MCF 10A (cell line): ENCODE results near the gene LILRA5. TPM values are rescaled to one million over a fixed set of nuclear protein-coding genes. Genes with fewer than 3 reads are reported as not detected.
"Not testable (repeated sequence)": the region's sequence is repeated elsewhere in the genome, so short reads cannot be mapped to it uniquely, and the experiment has no call there.

Experiments used
- BruUV-seq: library from RNA; stranded (reverse); fragments of 400-500 nt; replicated peaks from 2 replicates; lab custom pipeline; 2021; lab: Mats Ljungman, UMichigan
- CTCF ChIA-PET: fragments of 300-600 bp; sonication (Branson Sonifier 250); formaldehyde crosslinking; extraction: SDS; loops from one replicate; lab custom pipeline; 2021; ENCODE audit warnings: antibody characterized with exemption, inconsistent platforms; lab: Yijun Ruan, JAX
- POLR2A ChIA-PET: fragments of 300-600, 350-650 bp; sonication (Branson Sonifier 250); formaldehyde crosslinking; extraction: SDS; loops from one replicate; lab custom pipeline; 2020; ENCODE audit warnings: antibody characterized with exemption, inconsistent platforms; lab: Yijun Ruan, JAX
- DNase-seq: peaks from one replicate; pipeline ENCODE4 v3.0.0-alpha.2; 2018; ENCODE audit not compliant: unreplicated experiment
- H3K27ac Mint-ChIP-seq: one replicate; pipeline ENCODE4 v1.8.0; 2022; ENCODE audit warnings: mild to moderate bottlenecking, low read depth, mixed read lengths; ENCODE audit not compliant: unreplicated experiment
- H3K27me3 Mint-ChIP-seq: one replicate; pipeline ENCODE4 v1.8.0; 2022; ENCODE audit warnings: mixed read lengths; ENCODE audit not compliant: insufficient read depth, unreplicated experiment
- H3K36me3 Mint-ChIP-seq: one replicate; pipeline ENCODE4 v1.8.0; 2022; ENCODE audit warnings: mild to moderate bottlenecking, moderate library complexity, mixed read lengths; ENCODE audit not compliant: insufficient read depth, unreplicated experiment
- H3K4me1 Mint-ChIP-seq: one replicate; pipeline ENCODE4 v1.8.0; 2022; ENCODE audit warnings: mixed read lengths; ENCODE audit not compliant: insufficient read depth, unreplicated experiment
- H3K4me3 Mint-ChIP-seq: one replicate; pipeline ENCODE4 v1.8.0; 2022; ENCODE audit warnings: mild to moderate bottlenecking, moderate library complexity, mixed read lengths; ENCODE audit not compliant: unreplicated experiment
- H3K9me3 Mint-ChIP-seq: one replicate; pipeline ENCODE4 v1.8.0; 2022; ENCODE audit warnings: mixed read lengths; ENCODE audit not compliant: unreplicated experiment
- intact Hi-C: fragments of 100-400 bp; cut with micrococcal nuclease; formaldehyde crosslinking; loops from 2 replicates; pipeline ENCODE4 v1.14.1; 2022
- total RNA-seq: library from RNA; stranded (reverse); gene quantifications from 2 replicates; pipeline ENCODE4 v1.2.3, GENCODE V29; 2022
- TF ChIP-seq, protein P1 (sequence below): fragments of 200-600 bp; IDR thresholded peaks from one replicate; pipeline ENCODE4 v1.8.0; 2022; ENCODE audit warnings: antibody characterized with exemption, mild to moderate bottlenecking; ENCODE audit not compliant: unreplicated experiment

The LILRA5 gene
- total RNA-seq, 1 experiment from 2014 or later = not detected

DNA sequence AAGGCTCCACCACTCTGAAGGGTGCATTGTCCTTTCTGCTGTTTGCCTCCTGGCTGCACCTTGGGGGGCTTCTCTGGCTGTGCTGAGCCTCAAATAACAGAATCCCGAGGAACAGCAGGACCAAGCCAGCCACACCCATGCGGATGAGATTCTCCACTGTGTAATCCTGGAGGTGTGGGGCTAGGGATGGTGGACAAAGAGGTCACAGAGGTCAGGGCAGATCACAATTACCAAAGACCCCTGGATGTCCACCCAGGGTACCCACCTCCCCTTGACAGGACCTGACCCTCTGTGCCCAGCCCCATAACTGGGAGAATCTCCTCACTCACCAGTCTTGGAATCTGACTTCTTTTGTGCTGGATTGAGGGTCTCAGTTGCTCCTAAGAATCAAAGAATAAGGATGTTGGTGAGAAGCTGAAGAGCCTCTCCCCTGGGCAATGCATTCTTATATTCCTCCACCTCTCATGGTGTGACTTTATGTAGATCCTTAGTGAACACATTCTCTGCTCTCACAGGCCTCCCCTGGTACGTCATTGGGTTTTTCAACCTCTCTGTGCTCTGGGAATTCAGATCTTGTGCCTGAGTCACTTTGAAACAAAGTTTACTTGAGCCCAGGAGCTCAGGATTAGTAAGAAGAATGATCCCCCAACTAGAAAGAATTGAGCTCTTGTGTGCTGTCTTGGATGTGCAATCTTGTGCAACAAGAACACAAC, 20.8 kb upstream of the LILRA5 start:
- Mint-ChIP-seq H3K36me3 (no peaks in the 10 kb centered on the region), H3K4me1 (no peaks in the 10 kb centered on the region), H3K27ac (no peak overlapping the region), H3K9me3 (no peaks in the 10 kb centered on the region), H3K27me3 (peaks cover 12% of the 10 kb centered on the region), H3K4me3 (no peak overlapping the region)
- intact Hi-C loops = no loop called here
- ChIA-PET POLR2A (no interaction called here), CTCF (interaction anchor here (0.6 to 0.8 kb wide), 3 partner anchors 9 to 55 kb away, joined by 3 to 4 read pairs (median 3); no protein-coding TSS in a partner anchor)
- TF ChIP-seq, protein P1, sequence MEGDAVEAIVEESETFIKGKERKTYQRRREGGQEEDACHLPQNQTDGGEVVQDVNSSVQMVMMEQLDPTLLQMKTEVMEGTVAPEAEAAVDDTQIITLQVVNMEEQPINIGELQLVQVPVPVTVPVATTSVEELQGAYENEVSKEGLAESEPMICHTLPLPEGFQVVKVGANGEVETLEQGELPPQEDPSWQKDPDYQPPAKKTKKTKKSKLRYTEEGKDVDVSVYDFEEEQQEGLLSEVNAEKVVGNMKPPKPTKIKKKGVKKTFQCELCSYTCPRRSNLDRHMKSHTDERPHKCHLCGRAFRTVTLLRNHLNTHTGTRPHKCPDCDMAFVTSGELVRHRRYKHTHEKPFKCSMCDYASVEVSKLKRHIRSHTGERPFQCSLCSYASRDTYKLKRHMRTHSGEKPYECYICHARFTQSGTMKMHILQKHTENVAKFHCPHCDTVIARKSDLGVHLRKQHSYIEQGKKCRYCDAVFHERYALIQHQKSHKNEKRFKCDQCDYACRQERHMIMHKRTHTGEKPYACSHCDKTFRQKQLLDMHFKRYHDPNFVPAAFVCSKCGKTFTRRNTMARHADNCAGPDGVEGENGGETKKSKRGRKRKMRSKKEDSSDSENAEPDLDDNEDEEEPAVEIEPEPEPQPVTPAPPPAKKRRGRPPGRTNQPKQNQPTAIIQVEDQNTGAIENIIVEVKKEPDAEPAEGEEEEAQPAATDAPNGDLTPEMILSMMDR = no peak
- no peak for DNase-seq
- no TSS peak for BruUV-seq

DNA sequence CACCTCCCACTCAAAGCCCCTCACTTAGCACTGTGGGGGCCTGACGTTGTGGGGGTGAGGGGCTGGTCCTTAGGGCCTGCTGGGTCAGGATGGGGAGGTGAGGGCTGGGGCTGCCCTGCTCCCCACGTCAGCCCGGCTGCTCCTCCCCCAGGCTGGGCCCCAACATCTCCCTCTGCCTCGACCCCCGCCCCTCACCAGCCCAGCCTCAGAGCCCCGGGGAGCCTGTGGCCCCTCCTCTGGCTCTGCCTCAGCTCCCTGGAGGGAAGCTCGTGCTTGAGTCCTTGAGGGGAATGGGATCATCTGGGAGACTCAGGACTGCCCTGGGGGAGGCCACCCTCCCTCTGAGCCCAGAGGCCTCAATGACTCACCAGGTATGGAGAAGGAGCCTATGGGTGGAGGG, 19.2 kb upstream of the LILRA5 start:
- Mint-ChIP-seq H3K4me1 (no peaks in the 10 kb centered on the region), H3K4me3 (no peak overlapping the region), H3K27ac (no peak overlapping the region), H3K36me3 (no peaks in the 10 kb centered on the region), H3K9me3 (no peaks in the 10 kb centered on the region), H3K27me3 (peaks cover 17% of the 10 kb centered on the region)
- intact Hi-C loops = no loop called here
- POLR2A ChIA-PET = no interaction called here
- TF ChIP-seq, protein P1 = no peak
- CTCF ChIA-PET = interaction anchor here (0.6 kb wide), 1 partner anchor 308 kb away, joined by 4 read pairs; no protein-coding TSS in a partner anchor
- no TSS peak for BruUV-seq
- no peak for DNase-seq

DNA sequence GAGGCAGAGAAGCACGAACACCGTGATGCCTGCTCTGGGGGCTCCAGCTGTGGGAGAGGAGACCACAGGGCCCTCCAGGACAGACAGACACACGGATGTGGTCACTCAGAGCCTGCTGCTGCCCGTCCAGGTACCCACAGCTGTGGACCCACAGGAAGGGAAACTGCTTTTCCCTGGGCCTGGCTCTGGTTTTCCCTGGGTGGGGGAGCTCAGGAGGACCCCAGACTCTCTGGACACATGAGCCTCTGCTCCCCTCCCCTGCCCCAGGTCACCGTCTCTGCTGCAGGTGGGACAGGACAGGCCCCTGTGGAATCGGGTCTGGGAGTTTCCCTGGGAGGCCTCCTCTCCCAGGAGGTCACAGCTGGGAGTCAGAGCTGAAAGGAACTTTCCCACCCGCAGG, 18.7 kb upstream of the LILRA5 start:
- TF ChIP-seq, protein P1 = no peak
- CTCF ChIA-PET = no interaction called here

DNA sequence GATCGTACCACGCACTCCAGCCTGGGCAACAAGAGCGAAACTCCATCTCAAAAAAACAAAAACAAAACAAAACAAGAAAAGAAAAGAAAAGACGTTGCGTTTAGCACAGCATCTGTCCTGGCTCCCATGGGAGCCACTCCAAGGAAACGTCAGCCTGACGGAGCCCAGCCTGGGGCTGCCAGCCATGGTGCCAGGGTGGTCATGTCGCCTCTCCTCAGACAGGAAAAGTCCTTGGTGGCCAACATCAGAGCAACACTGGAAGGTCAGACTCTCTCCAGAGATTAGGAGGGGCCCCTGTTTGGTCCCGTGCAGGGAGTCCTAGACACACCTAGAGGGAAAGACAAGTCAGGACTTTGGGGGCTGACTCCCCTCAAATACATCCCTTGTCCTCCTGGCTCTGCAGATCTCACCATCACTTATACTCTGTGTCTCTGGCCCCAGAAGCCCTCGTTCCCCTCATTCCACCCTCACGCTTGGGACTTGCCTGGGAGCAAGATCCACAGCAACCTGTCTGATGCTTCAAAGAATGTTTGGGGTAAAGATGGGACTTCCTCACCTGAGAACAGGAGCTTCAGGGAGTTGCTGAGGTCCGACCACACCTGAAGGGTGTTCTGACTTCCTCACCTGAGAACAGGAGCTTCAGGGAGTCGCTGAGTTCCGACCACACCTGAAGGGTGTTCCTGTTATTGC, 16.7 kb upstream of the LILRA5 start:
- H3K4me3 Mint-ChIP-seq = no peak overlapping the region
- TF ChIP-seq, protein P1 = no peak
- CTCF ChIA-PET = interaction anchor here (0.7 to 1.2 kb wide), 2 partner anchors 61 to 102 kb away, joined by 3 to 4 read pairs; no protein-coding TSS in a partner anchor
- peaks cover 17% of the 10 kb centered on the region for H3K27me3 Mint-ChIP-seq
- H3K9me3 Mint-ChIP-seq = no peaks in the 10 kb centered on the region
- no peaks in the 10 kb centered on the region for H3K4me1 Mint-ChIP-seq
- BruUV-seq = no TSS peak
- intact Hi-C loops = no loop called here
- H3K27ac Mint-ChIP-seq = no peak overlapping the region
- POLR2A ChIA-PET = interaction anchor here (1.2 kb wide), 1 partner anchor 13 kb away, joined by 4 read pairs; no protein-coding TSS in a partner anchor
- H3K36me3 Mint-ChIP-seq = no peaks in the 10 kb centered on the region
- no peak for DNase-seq

More for the DNA sequence above, 18.7 kb upstream of the LILRA5 start:
- no peak for DNase-seq
- no TSS peak for BruUV-seq
- H3K36me3 Mint-ChIP-seq = no peaks in the 10 kb centered on the region
- H3K27ac Mint-ChIP-seq = no peak overlapping the region
- POLR2A ChIA-PET = no interaction called here
- intact Hi-C loops = no loop called here
- no peaks in the 10 kb centered on the region for H3K9me3 Mint-ChIP-seq
- H3K27me3 Mint-ChIP-seq = peaks cover 17% of the 10 kb centered on the region
- no peak overlapping the region for H3K4me3 Mint-ChIP-seq
- H3K4me1 Mint-ChIP-seq = no peaks in the 10 kb centered on the region

DNA sequence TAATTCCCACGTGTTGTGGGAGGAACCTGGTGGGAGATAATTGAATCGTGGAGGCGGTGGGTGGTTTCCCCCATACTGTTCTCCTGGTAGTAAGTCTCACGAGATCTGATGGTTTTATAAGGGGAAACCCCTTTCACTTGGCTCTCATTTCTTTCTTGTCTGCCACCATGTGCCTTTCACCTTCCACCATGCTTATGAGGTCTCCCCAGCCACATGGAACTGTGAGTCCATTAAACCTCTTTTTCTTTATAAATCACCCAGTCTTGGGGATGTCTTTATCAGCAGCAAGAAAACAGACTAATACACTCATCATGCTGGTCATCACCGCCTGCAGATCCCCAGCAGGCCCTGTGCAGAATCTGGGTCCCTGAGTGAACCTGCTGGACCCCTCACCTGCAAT, 15.8 kb upstream of the LILRA5 start:
- DNase-seq, H3K4me1 Mint-ChIP-seq, intact Hi-C loops, H3K27ac Mint-ChIP-seq, H3K4me3 Mint-ChIP-seq, H3K36me3 Mint-ChIP-seq, BruUV-seq, H3K9me3 Mint-ChIP-seq: not testable (repeated sequence)
- ChIA-PET POLR2A (interaction anchor here (1.2 kb wide), 1 partner anchor 14 kb away, joined by 4 read pairs; no protein-coding TSS in a partner anchor), CTCF (interaction anchor here (0.6 to 5.6 kb wide), 3 partner anchors 17 to 529 kb away, joined by 3 to 79 read pairs (median 3); no protein-coding TSS in a partner anchor)
- peaks cover 17% of the 10 kb centered on the region for H3K27me3 Mint-ChIP-seq
